Calu3 (cell line): ENCODE measurements around the gene PTCH2. TPM values are rescaled to one million over a fixed set of nuclear protein-coding genes. Genes with fewer than 3 reads are reported as not detected.
"Not testable (repeated sequence)": the region's sequence is repeated elsewhere in the genome, so short reads cannot be mapped to it uniquely, and the experiment has no call there.

Experiments
- BruUV-seq: library from RNA; stranded (reverse); fragments of 400-500 nt; replicated peaks from 2 replicates; lab custom pipeline; 2021; lab: Mats Ljungman, UMichigan
- CTCF ChIA-PET: fragments of 300-600 bp; sonication (Branson Sonifier 250); formaldehyde crosslinking; loops from one replicate; lab custom pipeline; 2022; ENCODE audit warnings: antibody characterized with exemption; lab: Charles Lee
- DNase-seq: peaks from one replicate; pipeline ENCODE4 v3.0.0; 2022
- H3K27ac Mint-ChIP-seq: one replicate; pipeline ENCODE4 v1.8.0; 2022; ENCODE audit warnings: mixed read lengths; ENCODE audit not compliant: unreplicated experiment
- H3K27me3 Mint-ChIP-seq: one replicate; pipeline ENCODE4 v1.8.0; 2022; ENCODE audit warnings: mixed read lengths; ENCODE audit not compliant: unreplicated experiment
- H3K36me3 Mint-ChIP-seq: one replicate; pipeline ENCODE4 v1.8.0; 2022; ENCODE audit warnings: mild to moderate bottlenecking, moderate library complexity, mixed read lengths; ENCODE audit not compliant: insufficient read depth, unreplicated experiment
- H3K4me1 Mint-ChIP-seq: one replicate; pipeline ENCODE4 v1.8.0; 2022; ENCODE audit warnings: mild to moderate bottlenecking, low read depth, mixed read lengths; ENCODE audit not compliant: unreplicated experiment
- H3K4me3 Mint-ChIP-seq: one replicate; pipeline ENCODE4 v1.8.0; 2022; ENCODE audit warnings: mild to moderate bottlenecking, low read depth, moderate library complexity, mixed read lengths; ENCODE audit not compliant: unreplicated experiment
- H3K9me3 Mint-ChIP-seq: one replicate; pipeline ENCODE4 v1.8.0; 2022; ENCODE audit warnings: low read depth, mixed read lengths; ENCODE audit not compliant: unreplicated experiment
- CTCF ChIP-seq: fragments of 200-600 bp; IDR thresholded peaks from one replicate; pipeline ENCODE4 v1.8.0; 2022; ENCODE audit warnings: antibody characterized with exemption; ENCODE audit not compliant: unreplicated experiment
- intact Hi-C: fragments of 100-400 bp; cut with micrococcal nuclease; formaldehyde crosslinking; loops from one replicate; pipeline ENCODE4 v1.10.0; 2022; ENCODE audit not compliant: unreplicated experiment
- total RNA-seq: library from RNA; stranded (reverse); gene quantifications from 2 replicates; pipeline ENCODE4 v1.2.3, GENCODE V29; 2022

Gene PTCH2
- total RNA-seq, 1 experiment from 2014 or later = 0.78 TPM

GRCh38 chr1:44798481-44799365 is 44.3 kb downstream of the PTCH2 start:
- DNase-seq = no peak
- CTCF ChIA-PET = interaction anchor here (0.7 kb wide), 2 partner anchors 23 to 845 kb away, joined by 3 read pairs; no protein-coding TSS in a partner anchor
- TF ChIP-seq CTCF = no peak
- peaks cover 26% of the 10 kb centered on the region for H3K4me1 Mint-ChIP-seq
- no peaks in the 10 kb centered on the region for H3K27me3 Mint-ChIP-seq
- BruUV-seq = no TSS peak
- H3K9me3 Mint-ChIP-seq = no peaks in the 10 kb centered on the region
- intact Hi-C loops = no loop called here
- H3K4me3 Mint-ChIP-seq = no peak overlapping the region
- peak overlapping the region; percentile 85 for H3K27ac Mint-ChIP-seq
- peaks cover 46% of the 10 kb centered on the region for H3K36me3 Mint-ChIP-seq

GRCh38 chr1:44797886-44798285 is 45.2 kb downstream of the PTCH2 start:
- CTCF ChIA-PET, DNase-seq, H3K9me3 Mint-ChIP-seq, H3K27ac Mint-ChIP-seq, H3K4me3 Mint-ChIP-seq, H3K27me3 Mint-ChIP-seq, BruUV-seq, intact Hi-C loops: not testable (repeated sequence)
- H3K4me1 Mint-ChIP-seq = peaks cover 24% of the 10 kb centered on the region
- H3K36me3 Mint-ChIP-seq = peaks cover 40% of the 10 kb centered on the region

GRCh38 chr1:44792736-44793502 is 50.1 kb downstream of the PTCH2 start:
- Mint-ChIP-seq H3K4me3 (no peak overlapping the region), H3K9me3 (no peaks in the 10 kb centered on the region), H3K4me1 (peaks cover 8% of the 10 kb centered on the region), H3K36me3 (no peaks in the 10 kb centered on the region), H3K27ac (no peak overlapping the region), H3K27me3 (no peaks in the 10 kb centered on the region)
- CTCF ChIA-PET = interaction anchor here (0.6 to 3.3 kb wide), 4 partner anchors 50 to 511 kb away, joined by 3 to 13 read pairs (median 3); partner anchors contain the start of genes EIF2B3, HECTD3, PTCH2 and UROD
- TF ChIP-seq CTCF = no peak
- no peak for DNase-seq
- intact Hi-C loops = loop anchor here (5.0 kb wide), 2 partner anchors 219 to 509 kb away; partner anchors contain the start of genes HECTD3 and UROD
- no TSS peak for BruUV-seq

- intact Hi-C loops = loop anchor here (5.0 kb wide), 2 partner anchors 221 to 511 kb away; partner anchors contain the start of genes HECTD3 and UROD
- H3K4me1 Mint-ChIP-seq = peaks cover 8% of the 10 kb centered on the region
- no peaks in the 10 kb centered on the region for H3K36me3 Mint-ChIP-seq
- no peak for DNase-seq
- H3K9me3 Mint-ChIP-seq = no peaks in the 10 kb centered on the region
- TF ChIP-seq CTCF = no peak
- BruUV-seq = no TSS peak
- no peak overlapping the region for H3K27ac Mint-ChIP-seq
- no peaks in the 10 kb centered on the region for H3K27me3 Mint-ChIP-seq
- CTCF ChIA-PET = no interaction called here
- no peak overlapping the region for H3K4me3 Mint-ChIP-seq
Measured at GRCh38 chr1:44790968-44791801, 51.9 kb downstream of the PTCH2 start.
